HG03520 (cell line): ENCODE measurements around the gene APP.

Source experiments
- ATAC-seq: cut with Tn5 transposase; IDR thresholded peaks from one replicate; pipeline ENCODE4 v1.9.1; 2021; ENCODE audit warnings: mild to moderate bottlenecking, moderate library complexity; ENCODE audit not compliant: unreplicated experiment

APP gene

GRCh38 chr21:26070822-26071425 is 99.6 kb downstream of the APP start:
- ATAC-seq = peak; percentile 50

- no peak for ATAC-seq
Observed at GRCh38 chr21:26070121-26070520, 100.4 kb downstream of the APP start.

GRCh38 chr21:26068776-26069175 is 101.8 kb downstream of the APP start:
- ATAC-seq = no peak

- ATAC-seq = no peak
Observed at GRCh38 chr21:26067836-26068594, 102.6 kb downstream of the APP start.

GRCh38 chr21:26064506-26064905 is 106.1 kb downstream of the APP start:
- no peak for ATAC-seq

- ATAC-seq = no peak
Observed at GRCh38 chr21:26061437-26061836, 109.1 kb downstream of the APP start.

GRCh38 chr21:26060335-26061115 is 110.0 kb downstream of the APP start:
- no peak for ATAC-seq

GRCh38 chr21:26057477-26058170 is 112.9 kb downstream of the APP start:
- no peak for ATAC-seq

- ATAC-seq = no peak
Observed at GRCh38 chr21:26055841-26056264, 114.7 kb downstream of the APP start.

- no peak for ATAC-seq
Observed at GRCh38 chr21:26055010-26055409, 115.6 kb downstream of the APP start.

- ATAC-seq = no peak
Observed at GRCh38 chr21:26052057-26052456, 118.5 kb downstream of the APP start.

GRCh38 chr21:26050857-26051256 is 119.7 kb downstream of the APP start:
- ATAC-seq = no peak

- ATAC-seq = no peak
Observed at GRCh38 chr21:26049803-26050202, 120.8 kb downstream of the APP start.

- ATAC-seq = no peak
Observed at GRCh38 chr21:26047279-26047967, 123.1 kb downstream of the APP start.

GRCh38 chr21:26043891-26044290 is 126.7 kb downstream of the APP start:
- ATAC-seq = no peak

- ATAC-seq = no peak
Observed at GRCh38 chr21:26042181-26042876, 128.2 kb downstream of the APP start.

- no peak for ATAC-seq
Observed at GRCh38 chr21:26041431-26042180, 129.0 kb downstream of the APP start.

GRCh38 chr21:26036916-26037315 is 133.7 kb downstream of the APP start:
- ATAC-seq = no peak

GRCh38 chr21:26032263-26032662 is 138.3 kb downstream of the APP start:
- ATAC-seq = no peak
